ENCODE measurements around the gene AVP.
A peak's percentile ranks its signal among the peaks of the same experiment; 100 is the strongest.
"Not testable (repeated sequence)": the region's sequence is repeated elsewhere in the genome, so short reads cannot be mapped to it uniquely, and the experiment has no call there.

AVP gene

GRCh38 chr20:3117839-3118379 lies 33.4 kb upstream of the AVP start:
- DNase-seq (ENCODE audit: low read depth), result peak; percentile 5
- TF ChIP-seq CTCF (conservative IDR thresholded peaks at IDR 0.05; ENCODE audit: low read depth, low read length), result peak; percentile 51

GRCh38 chr20:3116341-3116740 lies 31.8 kb upstream of the AVP start:
- TF ChIP-seq CTCF (conservative IDR thresholded peaks at IDR 0.05; ENCODE audit: low read depth, low read length), result no peak
- H3K4me3 ChIP-seq (ENCODE audit: low read length), result no peak overlapping the region
- DNase-seq (ENCODE audit: low read depth), result no peak

More at GRCh38 chr20:3117839-3118379, 33.4 kb upstream of the AVP start:
- H3K4me3 ChIP-seq (ENCODE audit: low read length), result not testable (repeated sequence)

GRCh38 chr20:3115190-3116107 lies 30.9 kb upstream of the AVP start:
- peak; percentile 78 for TF ChIP-seq CTCF (conservative IDR thresholded peaks at IDR 0.05; ENCODE audit: low read depth, low read length)
- H3K4me3 ChIP-seq (ENCODE audit: low read length), result no peak overlapping the region
- peak; percentile 5 for DNase-seq (ENCODE audit: low read depth)

- no peak overlapping the region for H3K4me3 ChIP-seq (ENCODE audit: low read length)
- no peak for DNase-seq (ENCODE audit: low read depth)
- no peak for TF ChIP-seq CTCF (conservative IDR thresholded peaks at IDR 0.05; ENCODE audit: low read depth, low read length)
Measured at GRCh38 chr20:3111995-3112394, 27.5 kb upstream of the AVP start.

- DNase-seq (ENCODE audit: low read depth), result no peak
- TF ChIP-seq CTCF (conservative IDR thresholded peaks at IDR 0.05; ENCODE audit: low read depth, low read length), result no peak
- no peak overlapping the region for H3K4me3 ChIP-seq (ENCODE audit: low read length)
Measured at GRCh38 chr20:3111507-3111906, 27.0 kb upstream of the AVP start.

GRCh38 chr20:3109350-3110302 lies 25.1 kb upstream of the AVP start:
- H3K4me3 ChIP-seq (ENCODE audit: low read length), result no peak overlapping the region
- no peak for TF ChIP-seq CTCF (conservative IDR thresholded peaks at IDR 0.05; ENCODE audit: low read depth, low read length)
- no peak for DNase-seq (ENCODE audit: low read depth)

All from retinal pigment epithelial cell (primary cell).